IMR-90 (cell line): ENCODE data around the gene CLEC20A. TPM values are rescaled to one million over a fixed set of nuclear protein-coding genes. Genes with fewer than 3 reads are reported as not detected.

Source experiments
- ATAC-seq: fragments of 200-7000 bp; cut with Tn5 transposase; 2 replicates; pipeline ENCODE4 v1.9.1; 2020; ENCODE audit warnings: low read depth, mild to moderate bottlenecking, moderate library complexity
- BruUV-seq: library from RNA; stranded (reverse); fragments of 400-500 nt; replicated peaks from 2 replicates; lab custom pipeline; 2021; lab: Mats Ljungman, UMichigan
- CTCF ChIA-PET: fragments of 300-600 bp; formaldehyde crosslinking; extraction: SDS; loops from one replicate; lab custom pipeline; 2021; ENCODE audit warnings: antibody characterized with exemption; lab: Yijun Ruan, JAX
- POLR2A ChIA-PET: fragments of 300-600 bp; sonication (Branson Sonifier 250); formaldehyde crosslinking; loops from one replicate; lab custom pipeline; 2022; ENCODE audit warnings: antibody characterized with exemption; ENCODE audit not compliant: unreplicated experiment; lab: Charles Lee
- DNase-seq: peaks from one replicate; pipeline ENCODE4 v3.0.0; 2013
- H2AFZ ChIP-seq: replicated peaks from 2 replicates; pipeline ENCODE3; 2013; ENCODE audit warnings: low read length, mild to moderate bottlenecking; ENCODE audit not compliant: poor library complexity
- H2AK5ac ChIP-seq: 2 replicates; pipeline ENCODE4 v1.6.1; 2013; ENCODE audit warnings: low read depth, low read length, inconsistent platforms
- H2AK9ac ChIP-seq: replicated peaks from 2 replicates; pipeline ENCODE3; 2013; ENCODE audit warnings: mild to moderate bottlenecking, low read depth, low read length, moderate library complexity; ENCODE audit not compliant: poor library complexity
- H2BK120ac ChIP-seq: 2 replicates; pipeline ENCODE4 v1.6.1; 2013; ENCODE audit warnings: low read depth, low read length, inconsistent platforms
- H2BK15ac ChIP-seq: 3 replicates; pipeline ENCODE4 v1.6.1; 2013; ENCODE audit warnings: low read depth, low read length, inconsistent platforms
- H2BK20ac ChIP-seq: 2 replicates; pipeline ENCODE4 v1.6.1; 2013; ENCODE audit warnings: low read depth, mild to moderate bottlenecking, inconsistent platforms, low read length, moderate library complexity
- H2BK5ac ChIP-seq: 2 replicates; pipeline ENCODE4 v1.6.1; 2013; ENCODE audit warnings: mild to moderate bottlenecking, low read depth, low read length, inconsistent platforms; ENCODE audit not compliant: poor library complexity, severe bottlenecking
- H3K14ac ChIP-seq: replicated peaks from 2 replicates; pipeline ENCODE4 v1.6.1; 2013; ENCODE audit warnings: low read depth, low read length, inconsistent platforms
- H3K18ac ChIP-seq: 2 replicates; pipeline ENCODE4 v1.6.1; 2013; ENCODE audit warnings: low read depth, low read length, control low read depth
- H3K23ac ChIP-seq: 2 replicates; pipeline ENCODE4 v1.6.1; 2013; ENCODE audit warnings: low read depth, low read length, inconsistent platforms
- H3K27ac ChIP-seq: 2 replicates; pipeline ENCODE4 v1.5.1; 2013; ENCODE audit warnings: mild to moderate bottlenecking, control low read depth, low read length; ENCODE audit not compliant: insufficient read depth
- H3K27me3 ChIP-seq: 2 replicates; pipeline ENCODE4 v1.6.1; 2013; ENCODE audit warnings: low read length; ENCODE audit not compliant: control insufficient read depth, insufficient read depth
- H3K36me3 ChIP-seq: 2 replicates; pipeline ENCODE4 v1.6.1; 2013; ENCODE audit warnings: low read length, mixed read lengths; ENCODE audit not compliant: control insufficient read depth, insufficient read depth
- H3K4ac ChIP-seq: 2 replicates; pipeline ENCODE4 v1.6.1; 2013; ENCODE audit warnings: low read depth, low read length, inconsistent platforms
- H3K4me1 ChIP-seq: 2 replicates; pipeline ENCODE4 v1.6.1; 2013; ENCODE audit warnings: low read length, mixed read lengths; ENCODE audit not compliant: control insufficient read depth, insufficient read depth
- H3K4me2 ChIP-seq: 2 replicates; pipeline ENCODE4 v1.6.1; 2013; ENCODE audit warnings: low read depth, mild to moderate bottlenecking, control low read depth, low read length, moderate library complexity
- H3K4me3 ChIP-seq: 2 replicates; pipeline ENCODE4 v1.5.1; 2013; ENCODE audit warnings: low read depth, mild to moderate bottlenecking, control low read depth, low read length, moderate library complexity; ENCODE audit not compliant: insufficient read depth
- H3K56ac ChIP-seq: 2 replicates; pipeline ENCODE4 v1.6.1; 2013; ENCODE audit warnings: low read length, inconsistent platforms; ENCODE audit not compliant: insufficient read depth; ENCODE audit errors: extremely low read depth
- H3K79me1 ChIP-seq, 2 experiments: 2 replicates each; pipeline ENCODE4 v1.6.1; 2013; ENCODE audit warnings: low read length in 2 of 2, inconsistent platforms in 1 of 2, low read depth in 1 of 2
- H3K9ac ChIP-seq: 2 replicates; pipeline ENCODE4 v1.6.1; 2013; ENCODE audit warnings: low read depth, low read length, control low read depth
- H3K9me1 ChIP-seq: 2 replicates; pipeline ENCODE4 v1.6.1; 2013; ENCODE audit warnings: low read length, inconsistent platforms; ENCODE audit not compliant: insufficient read depth
- H3K9me3 ChIP-seq: 2 replicates; pipeline ENCODE4 v1.6.1; 2013; ENCODE audit warnings: low read length; ENCODE audit not compliant: control insufficient read depth, insufficient read depth
- H4K20me1 ChIP-seq: 2 replicates; pipeline ENCODE4 v1.6.1; 2013; ENCODE audit warnings: low read length, inconsistent platforms; ENCODE audit not compliant: insufficient read depth
- H4K5ac ChIP-seq: 2 replicates; pipeline ENCODE4 v1.6.1; 2013; ENCODE audit warnings: mild to moderate bottlenecking, low read depth, low read length, control low read depth
- H4K8ac ChIP-seq, 2 experiments: 2 replicates each; pipeline ENCODE4 v1.6.1; 2013; ENCODE audit warnings: low read depth in 2 of 2, low read length in 2 of 2, control low read depth in 1 of 2, inconsistent platforms in 1 of 2
- H4K91ac ChIP-seq: 2 replicates; pipeline ENCODE4 v1.6.1; 2013; ENCODE audit warnings: low read depth, low read length, inconsistent platforms; ENCODE audit not compliant: insufficient read depth
- CEBPB ChIP-seq: IDR thresholded peaks from 2 replicates; pipeline ENCODE4 v1.6.1; 2012; ENCODE audit warnings: low read depth, low read length, improper control_type of control experiment
- MAFK ChIP-seq: IDR thresholded peaks from 2 replicates; pipeline ENCODE4 v1.6.1; 2012; ENCODE audit warnings: low read depth, low read length, improper control_type of control experiment
- MAZ ChIP-seq: IDR thresholded peaks from 2 replicates; pipeline ENCODE4 v1.6.1; 2012; ENCODE audit warnings: low read depth, mild to moderate bottlenecking, low read length, improper control_type of control experiment, moderate library complexity, borderline replicate concordance
- NFE2L2 ChIP-seq: fragments of 150-350 bp; IDR thresholded peaks from 2 replicates; pipeline ENCODE4 v1.6.1; 2016; ENCODE audit warnings: low read depth, mild to moderate bottlenecking, low read length
- RAD21 ChIP-seq: IDR thresholded peaks from 2 replicates; pipeline ENCODE4 v1.6.1; 2012; ENCODE audit warnings: low read length, improper control_type of control experiment
- RFX5 ChIP-seq: IDR thresholded peaks from 2 replicates; pipeline ENCODE4 v1.8.0; 2012; ENCODE audit warnings: low read depth, mild to moderate bottlenecking, low read length, moderate library complexity
- SMC3 ChIP-seq: fragments of 150-350 bp; IDR thresholded peaks from 2 replicates; pipeline ENCODE4 v1.6.1; 2016; ENCODE audit warnings: low read depth, mild to moderate bottlenecking, antibody characterized with exemption, low read length, moderate library complexity
- USF2 ChIP-seq: fragments of 150-350 bp; IDR thresholded peaks from 2 replicates; pipeline ENCODE4 v1.6.1; 2017; ENCODE audit warnings: mild to moderate bottlenecking, antibody characterized with exemption, low read length, low read depth
- WGBS, 2 experiments: methylation state at CpG; one replicate each; pipeline versions ENCODE4 v1.1.5 to v1.1.7; 2013; ENCODE audit warnings: missing lambda C conversion rate in 2 of 2; ENCODE audit not compliant: insufficient read length in 1 of 2; ENCODE audit errors: extremely low coverage in 2 of 2; 5-methylcytosine and 5-hydroxymethylcytosine counted together
- dilution Hi-C: fragments of 300-500 bp; cut with HindIII; formaldehyde crosslinking; loops from one replicate; pipeline ENCODE4 v1.14.3; 2018; ENCODE audit warnings: low sequenced_read_pairs; ENCODE audit not compliant: unreplicated experiment
- in situ Hi-C: fragments of 300-500 bp; cut with MboI; formaldehyde crosslinking; loops from 3 replicates; pipeline ENCODE4 v1.14.3; 2019; ENCODE audit warnings: low sequenced_read_pairs, inconsistent platforms, mixed read lengths
- intact Hi-C: fragments of 100-400 bp; cut with micrococcal nuclease; formaldehyde crosslinking; loops from 2 replicates; pipeline ENCODE4 v1.10.0; 2022
- polyA plus RNA-seq, 3 experiments: library from polyadenylated mRNA; depleted of rRNA; stranded (reverse); fragments of >200 nt; gene quantifications; 2 replicates each; pipeline ENCODE4 v1.2.3, GENCODE V29; 2012; ENCODE audit warnings: low replicate concordance in 1 of 3
- total RNA-seq: library from RNA; depleted of rRNA; stranded (reverse); fragments of >200 nt; gene quantifications from 2 replicates; pipeline ENCODE4 v1.2.3, GENCODE V29; 2012
- TF ChIP-seq, protein P1 (sequence below): fragments of 150-350 bp; IDR thresholded peaks from 2 replicates; pipeline ENCODE4 v1.6.1; 2016; ENCODE audit warnings: low read depth, mild to moderate bottlenecking, low read length, moderate library complexity, borderline replicate concordance

CLEC20A gene
- total and polyA plus RNA-seq, 2 of the 4 experiments (the other 2 are of a cell fraction): not detected

DNA sequence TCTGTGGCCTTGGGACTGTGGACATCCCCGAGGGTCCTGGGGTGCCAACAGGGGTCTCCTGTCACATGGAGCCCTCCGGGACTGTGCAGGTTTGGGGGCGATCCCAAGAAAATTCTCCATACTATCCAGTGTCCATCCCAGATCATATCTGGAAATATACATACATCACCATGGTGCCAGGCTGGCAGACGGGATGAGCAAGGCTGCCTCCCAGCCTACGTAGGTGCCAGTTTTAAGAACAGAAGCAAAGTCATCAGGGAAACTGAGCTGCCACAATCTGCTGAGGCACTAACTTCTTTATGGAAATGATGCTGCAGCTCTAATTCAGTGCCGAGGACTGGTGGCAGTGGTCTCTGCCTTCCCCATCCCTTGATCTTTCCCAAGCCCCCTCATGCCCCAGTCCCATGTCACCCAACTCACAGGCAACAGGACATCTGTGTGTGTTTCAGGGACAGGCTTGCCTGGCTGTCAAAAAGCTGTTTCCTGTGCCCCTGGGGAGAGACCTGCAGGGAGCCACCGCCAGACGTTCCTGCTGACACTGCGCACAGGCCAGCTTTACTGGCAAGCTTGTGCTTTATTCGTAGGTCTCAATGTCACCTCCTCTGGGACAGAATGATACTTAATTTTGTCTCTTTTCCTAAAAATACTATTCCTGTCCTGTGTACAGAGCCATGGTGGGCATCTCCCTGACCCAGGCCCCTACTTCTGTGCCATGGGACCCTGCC is 31.6 kb upstream of the CLEC20A start:
- H4K91ac ChIP-seq: no peak overlapping the region
- H2AK9ac ChIP-seq: no peak overlapping the region
- no peaks in the 10 kb centered on the region for H3K36me3 ChIP-seq
- no peak overlapping the region for H3K9ac ChIP-seq
- no peak overlapping the region for H2BK20ac ChIP-seq
- peak overlapping the region; percentile 37 for H2AFZ ChIP-seq
- in situ Hi-C loops: no loop called here
- H4K5ac ChIP-seq: no peak overlapping the region
- no peaks in the 10 kb centered on the region; the same call in 1 of the 2 replicates for H4K20me1 ChIP-seq
- H3K56ac ChIP-seq: no peak overlapping the region
- TF ChIP-seq MAFK (no peak), RAD21 (no peak), NFE2L2 (no peak), RFX5 (no peak), CEBPB (no peak), USF2 (no peak), MAZ (no peak), SMC3 (no peak)
- TF ChIP-seq, protein P1, sequence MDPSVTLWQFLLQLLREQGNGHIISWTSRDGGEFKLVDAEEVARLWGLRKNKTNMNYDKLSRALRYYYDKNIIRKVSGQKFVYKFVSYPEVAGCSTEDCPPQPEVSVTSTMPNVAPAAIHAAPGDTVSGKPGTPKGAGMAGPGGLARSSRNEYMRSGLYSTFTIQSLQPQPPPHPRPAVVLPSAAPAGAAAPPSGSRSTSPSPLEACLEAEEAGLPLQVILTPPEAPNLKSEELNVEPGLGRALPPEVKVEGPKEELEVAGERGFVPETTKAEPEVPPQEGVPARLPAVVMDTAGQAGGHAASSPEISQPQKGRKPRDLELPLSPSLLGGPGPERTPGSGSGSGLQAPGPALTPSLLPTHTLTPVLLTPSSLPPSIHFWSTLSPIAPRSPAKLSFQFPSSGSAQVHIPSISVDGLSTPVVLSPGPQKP: no peak
- no peak overlapping the region for H2BK5ac ChIP-seq
- H3K4me3 ChIP-seq: no peak overlapping the region
- H3K27me3 ChIP-seq: no peaks in the 10 kb centered on the region
- no peak overlapping the region; the same call in 1 of the 2 replicates for H3K4ac ChIP-seq
- intact Hi-C loops: no loop called here
- CTCF ChIA-PET: interaction anchor here (0.6 kb wide), 1 partner anchor 12 kb away, joined by 3 read pairs; no protein-coding TSS in a partner anchor
- H3K9me1 ChIP-seq: peaks cover 6% of the 10 kb centered on the region; the same call in 1 of the 2 replicates
- H2BK15ac ChIP-seq: no peak overlapping the region
- no peaks in the 10 kb centered on the region for H3K79me1 ChIP-seq
- no TSS peak for BruUV-seq
- DNase-seq: no peak
- POLR2A ChIA-PET: no interaction called here
- ATAC-seq: no peak
- no peak overlapping the region for H3K14ac ChIP-seq
- H3K18ac ChIP-seq: no peak overlapping the region
- dilution Hi-C loops: no loop called here
- peak overlapping the region; percentile 18 for H2AK5ac ChIP-seq
- H3K27ac ChIP-seq: no peak overlapping the region
- H3K9me3 ChIP-seq: no peaks in the 10 kb centered on the region
- H4K8ac ChIP-seq: no peak overlapping the region
- H3K23ac ChIP-seq: no peak overlapping the region
- WGBS, 2 experiments: 98% methylated on average over 6 of the region's 10 CpGs; no CpG with 5 or more reads in 1 of the 2 experiments
- no peak overlapping the region for H2BK120ac ChIP-seq
- H3K4me1 ChIP-seq: peaks cover 14% of the 10 kb centered on the region
- no peak overlapping the region for H3K4me2 ChIP-seq
